ENCODE results near the gene PTCD3.

DNA sequence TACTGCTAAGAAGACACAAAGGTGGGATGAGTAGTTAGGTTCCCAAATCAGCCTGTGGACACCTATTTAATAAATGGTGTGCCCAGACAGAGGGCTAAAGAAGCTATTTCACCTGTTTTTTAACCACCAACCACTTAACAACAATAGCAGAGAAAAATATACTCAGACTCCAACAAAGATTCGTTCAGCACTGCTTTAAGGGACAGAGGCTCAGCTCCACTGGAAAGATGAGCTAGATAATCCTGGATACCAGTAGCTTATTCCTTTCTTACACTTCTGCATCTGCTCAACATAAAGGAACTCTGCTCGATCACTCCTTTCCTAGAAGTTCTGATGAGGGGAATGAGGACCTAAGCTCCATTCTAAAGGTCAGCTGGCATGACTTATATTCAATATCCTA, 44.5 kb downstream of the PTCD3 start:
- TF ChIP-seq CTCF (IDR thresholded peaks at IDR 0.05) = no peak
- TF ChIP-seq POLR2A (IDR thresholded peaks at IDR 0.05) = no peak
